ENCODE data around the gene FBXO36. TPM values are rescaled to one million over a fixed set of nuclear protein-coding genes. Genes with fewer than 3 reads are reported as not detected.

The FBXO36 gene
- total RNA-seq, 2 donors from 2014 or later = 0.52 to 2.0 TPM

- DNase-seq = no peak
- ATAC-seq = no peak
- Histone ChIP-seq H3K4me1 (no peaks in the 10 kb centered on the region), H3K4me3 (no peak overlapping the region), H3K9me3 (no peaks in the 10 kb centered on the region), H3K36me3 (replicated peaks in 1 of 2; ENCODE audit: insufficient read depth in 1 of 2, low read depth in 2 of 2) (no peaks in the 10 kb centered on the region), H3K27ac (no peak overlapping the region), H3K27me3 (no peaks in the 10 kb centered on the region)
- TF ChIP-seq, protein P1, sequence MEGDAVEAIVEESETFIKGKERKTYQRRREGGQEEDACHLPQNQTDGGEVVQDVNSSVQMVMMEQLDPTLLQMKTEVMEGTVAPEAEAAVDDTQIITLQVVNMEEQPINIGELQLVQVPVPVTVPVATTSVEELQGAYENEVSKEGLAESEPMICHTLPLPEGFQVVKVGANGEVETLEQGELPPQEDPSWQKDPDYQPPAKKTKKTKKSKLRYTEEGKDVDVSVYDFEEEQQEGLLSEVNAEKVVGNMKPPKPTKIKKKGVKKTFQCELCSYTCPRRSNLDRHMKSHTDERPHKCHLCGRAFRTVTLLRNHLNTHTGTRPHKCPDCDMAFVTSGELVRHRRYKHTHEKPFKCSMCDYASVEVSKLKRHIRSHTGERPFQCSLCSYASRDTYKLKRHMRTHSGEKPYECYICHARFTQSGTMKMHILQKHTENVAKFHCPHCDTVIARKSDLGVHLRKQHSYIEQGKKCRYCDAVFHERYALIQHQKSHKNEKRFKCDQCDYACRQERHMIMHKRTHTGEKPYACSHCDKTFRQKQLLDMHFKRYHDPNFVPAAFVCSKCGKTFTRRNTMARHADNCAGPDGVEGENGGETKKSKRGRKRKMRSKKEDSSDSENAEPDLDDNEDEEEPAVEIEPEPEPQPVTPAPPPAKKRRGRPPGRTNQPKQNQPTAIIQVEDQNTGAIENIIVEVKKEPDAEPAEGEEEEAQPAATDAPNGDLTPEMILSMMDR (IDR thresholded peaks at IDR 0.05) = no peak
- no peak for TF ChIP-seq POLR2A (IDR thresholded peaks at IDR 0.05)
- WGBS, 2 donors = 90% methylated on average over 4 of the region's 4 CpGs
- intact Hi-C loops (cut with DNase I) = no loop called here
Measured at GRCh38 chr2:229996320-229996719, 74.0 kb downstream of the FBXO36 start.

DNA sequence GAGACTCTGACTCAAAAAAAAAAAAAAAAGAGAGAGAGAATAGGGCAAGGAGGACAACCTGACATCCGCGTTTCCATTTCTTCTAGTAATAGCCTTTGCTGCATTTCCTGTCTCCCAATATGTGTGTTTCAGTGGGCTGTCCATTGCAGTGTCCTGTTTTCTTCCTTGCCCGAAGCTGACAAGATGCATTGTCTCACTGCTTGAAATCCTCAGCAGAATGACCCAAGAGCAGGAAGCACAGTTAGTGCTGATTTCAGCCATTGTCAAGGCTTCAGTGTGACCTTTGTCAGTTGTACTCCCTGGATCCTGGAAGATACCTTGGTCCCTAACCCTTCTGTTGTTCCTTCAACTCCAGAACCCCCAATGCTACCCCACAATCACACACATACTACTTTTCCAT is 75.3 kb downstream of the FBXO36 start:
- no peaks in the 10 kb centered on the region for H3K4me1 ChIP-seq
- no peak overlapping the region for H3K27ac ChIP-seq
- intact Hi-C loops (cut with DNase I) = no loop called here
- H3K9me3 ChIP-seq = no peaks in the 10 kb centered on the region
- TF ChIP-seq, protein P1 (IDR thresholded peaks at IDR 0.05) = no peak
- no peak for TF ChIP-seq POLR2A (IDR thresholded peaks at IDR 0.05)
- 86 to 90% methylated on average over 3 of the region's 3 CpGs for WGBS, 2 donors
- ATAC-seq = no peak
- no peaks in the 10 kb centered on the region for H3K36me3 ChIP-seq (replicated peaks in 1 of 2; ENCODE audit: insufficient read depth in 1 of 2, low read depth in 2 of 2)
- no peak overlapping the region for H3K4me3 ChIP-seq
- DNase-seq = no peak
- H3K27me3 ChIP-seq = no peaks in the 10 kb centered on the region

DNA sequence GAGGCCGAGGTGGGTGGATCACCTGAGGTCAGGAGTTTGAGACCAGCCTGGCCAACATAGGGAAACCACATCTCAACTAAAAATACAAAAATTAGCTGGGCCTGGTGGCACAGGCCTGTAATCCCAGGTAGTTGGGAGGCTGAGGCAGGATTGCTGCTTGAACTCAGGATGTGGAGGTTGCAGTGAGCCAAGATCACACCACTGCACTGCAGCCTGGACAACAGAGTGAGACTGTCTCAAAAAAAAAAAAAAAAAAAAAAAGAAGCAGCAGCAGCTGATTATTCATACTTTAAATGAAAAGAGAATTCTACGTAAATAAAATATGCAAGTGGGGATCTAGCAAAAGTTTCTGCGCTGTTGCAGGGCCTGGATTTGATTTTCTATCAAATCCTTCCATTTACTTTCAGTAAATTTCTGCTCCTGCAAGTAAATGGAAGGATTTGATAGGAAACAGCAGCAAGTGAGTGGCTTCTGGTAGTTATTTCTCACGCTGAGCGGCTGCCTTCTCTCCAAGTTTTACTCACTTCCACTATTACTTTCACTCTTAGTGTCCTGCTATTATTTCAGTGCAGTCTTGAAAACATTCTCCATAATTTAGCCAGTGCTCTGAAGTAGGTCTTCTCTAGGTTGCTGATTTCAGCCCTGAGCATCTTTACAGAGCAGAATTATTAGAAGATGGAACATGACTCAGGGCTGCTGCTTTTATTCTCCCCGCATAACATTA is 78.0 kb downstream of the FBXO36 start:
- H3K36me3 ChIP-seq (replicated peaks in 1 of 2; ENCODE audit: insufficient read depth in 1 of 2, low read depth in 2 of 2) = no peaks in the 10 kb centered on the region
- H3K4me3 ChIP-seq = no peak overlapping the region
- 82 to 92% methylated on average over 6 of the region's 6 CpGs for WGBS, 2 donors
- intact Hi-C loops (cut with DNase I) = loop anchor here (10.0 kb wide), 2 partner anchors 165 to 615 kb away; no protein-coding TSS in a partner anchor
- no peak for TF ChIP-seq POLR2A (IDR thresholded peaks at IDR 0.05)
- TF ChIP-seq, protein P1 (IDR thresholded peaks at IDR 0.05) = no peak
- H3K4me1 ChIP-seq = no peaks in the 10 kb centered on the region
- H3K27me3 ChIP-seq = no peaks in the 10 kb centered on the region
- ATAC-seq = no peak
- H3K27ac ChIP-seq = no peak overlapping the region
- DNase-seq = no peak
- H3K9me3 ChIP-seq = no peaks in the 10 kb centered on the region

- no peaks in the 10 kb centered on the region for H3K27me3 ChIP-seq
- WGBS, 2 donors = 43 to 47% methylated on average over 12 of the region's 12 CpGs
Measured at GRCh38 chr2:230007931-230008707, 85.8 kb downstream of the FBXO36 start.

More at GRCh38 chr2:230007931-230008707, 85.8 kb downstream of the FBXO36 start:
- no peaks in the 10 kb centered on the region for H3K9me3 ChIP-seq
- no peak for TF ChIP-seq POLR2A (IDR thresholded peaks at IDR 0.05)
- TF ChIP-seq, protein P1 (IDR thresholded peaks at IDR 0.05) = peak; percentile 50 to 78 (median 72)
- intact Hi-C loops (cut with DNase I) = loop anchor here (10.0 kb wide), 2 partner anchors 157 to 607 kb away; no protein-coding TSS in a partner anchor
- H3K4me1 ChIP-seq = no peaks in the 10 kb centered on the region
- DNase-seq (peak; percentile 68 to 79 (median 71)), ATAC-seq (no peak)
- H3K4me3 ChIP-seq = no peak overlapping the region
- H3K36me3 ChIP-seq (replicated peaks in 1 of 2; ENCODE audit: insufficient read depth in 1 of 2, low read depth in 2 of 2) = no peaks in the 10 kb centered on the region
- no peak overlapping the region for H3K27ac ChIP-seq

All from body of pancreas (tissue), 4 donors.